Measurements from ENCODE around the gene HOXA5.

The HOXA5 gene

GRCh38 chr7:27172315-27172774 is 28.9 kb upstream of the HOXA5 start:
- peak; percentile 74 for DNase-seq

GRCh38 chr7:27171637-27172314 is 28.3 kb upstream of the HOXA5 start:
- peak; percentile 72 for DNase-seq

GRCh38 chr7:27171325-27171636 is 27.8 kb upstream of the HOXA5 start:
- DNase-seq = no peak

GRCh38 chr7:27170426-27171324 is 27.2 kb upstream of the HOXA5 start:
- DNase-seq = no peak

GRCh38 chr7:27169658-27170425 is 26.4 kb upstream of the HOXA5 start:
- DNase-seq = peak; percentile 84

- DNase-seq = peak; percentile 84
Observed at GRCh38 chr7:27168265-27168947, 24.9 kb upstream of the HOXA5 start.

- DNase-seq = no peak
Observed at GRCh38 chr7:27167916-27168264, 24.4 kb upstream of the HOXA5 start.

GRCh38 chr7:27166531-27167505 is 23.3 kb upstream of the HOXA5 start:
- peak; percentile 84 for DNase-seq

GRCh38 chr7:27165996-27166530 is 22.6 kb upstream of the HOXA5 start:
- peak; percentile 84 for DNase-seq

- peak; percentile 81 for DNase-seq
Observed at GRCh38 chr7:27165089-27165995, 21.9 kb upstream of the HOXA5 start, which contains the start of gene HOXA9. Gene HOXA9 (minus strand): TSS chr7:27165537. CDS start chr7:27165457, 80 bp downstream.

GRCh38 chr7:27164367-27165088 is 21.0 kb upstream of the HOXA5 start:
- peak; percentile 82 for DNase-seq

- no peak for DNase-seq
Observed at GRCh38 chr7:27164045-27164366, 20.5 kb upstream of the HOXA5 start.

GRCh38 chr7:27163288-27164044 is 20.0 kb upstream of the HOXA5 start:
- no peak for DNase-seq

GRCh38 chr7:27162561-27163287 is 19.2 kb upstream of the HOXA5 start:
- DNase-seq = no peak

- DNase-seq = peak; percentile 83
Observed at GRCh38 chr7:27161721-27162560, 18.5 kb upstream of the HOXA5 start.

GRCh38 chr7:27161214-27161720 is 17.8 kb upstream of the HOXA5 start:
- DNase-seq = peak; percentile 86
